Motor neuron (in vitro differentiated cells): ENCODE data around the gene TWIST2. TPM values are rescaled to one million over a fixed set of nuclear protein-coding genes. Genes with fewer than 3 reads are reported as not detected.

Source experiments
- ATAC-seq, 8 experiments: fragments of 200-7000 bp; cut with Tn5 transposase; replicated peaks in 6 of 8; 2 replicates each; pipeline ENCODE4 v1.8.0; 2021; ENCODE audit warnings: mild to moderate bottlenecking in 8 of 8, moderate library complexity in 8 of 8
- H3K27ac ChIP-seq, 2 donors: fragments of 250-450 bp; sonication (Bioruptor Pico); 2 replicates each; pipeline ENCODE4 v1.9.0; 2021; ENCODE audit warnings: antibody characterized with exemption in 2 of 2, mild to moderate bottlenecking in 2 of 2, moderate library complexity in 1 of 2
- H3K4me1 ChIP-seq, 2 donors: fragments of 250-450 bp; sonication (Bioruptor Pico); replicated peaks in 1 of 2; 2 replicates each; pipeline ENCODE4 v1.6.1; 2021; ENCODE audit warnings: antibody characterized with exemption in 2 of 2, mild to moderate bottlenecking in 2 of 2, moderate library complexity in 1 of 2
- H3K4me3 ChIP-seq, 5 donors: fragments of 250-450 bp; sonication (Bioruptor Pico); 2 replicates each; pipeline ENCODE4 v1.9.0; 2021; ENCODE audit warnings: antibody characterized with exemption in 5 of 5, mild to moderate bottlenecking in 5 of 5, moderate library complexity in 4 of 5
- WGBS, 10 experiments: fragments of 450-650 bp; shearing (Covaris generic); methylation state at CpG; one replicate each; pipeline ENCODE4 v1.0.0; 2022; 5-methylcytosine and 5-hydroxymethylcytosine counted together
- in situ Hi-C, 9 experiments: fragments of 400-800 bp; cut with MboI; loops; one replicate each; pipeline ENCODE4 v1.15.0; 2021; ENCODE audit warnings: low sequenced_read_pairs in 9 of 9, low pct_unique_long_range_greater_than_20kb in 2 of 9; ENCODE audit not compliant: unreplicated experiment in 9 of 9
- total RNA-seq, 8 experiments: library from RNA; unstranded; fragments of 300-600 nt; gene quantifications; 2 replicates each; pipeline versions ENCODE4 v1.2.3 to v1.2.4, GENCODE V29; 2022

Gene TWIST2
- total RNA-seq, 8 experiments from 2014 or later, result 1.00 to 41.3 (median 9.5) TPM; not detected in 3

- Histone ChIP-seq H3K4me3 (no peak overlapping the region), H3K27ac (peak overlapping the region; percentile 13 to 15), H3K4me1 (peaks cover 19% of the 10 kb centered on the region in 2 donors)
- ATAC-seq, result peak in 5 of 8 experiments; percentile 19 to 54 (median 42)
- in situ Hi-C loops, result no loop called here
- 0 to 100% (median 60%) methylated on average over 1 to 3 of the region's 5 CpGs; no CpG with 5 or more reads in 3 of the 10 experiments for WGBS, 10 experiments
These were observed 30.0 kb upstream of the TWIST2 start for GRCh38 chr2:238817891-238818290.

GRCh38 chr2:238818561-238818960 lies 29.3 kb upstream of the TWIST2 start:
- Histone ChIP-seq H3K27ac (no peak overlapping the region), H3K4me1 (peaks cover 19% of the 10 kb centered on the region in 2 donors), H3K4me3 (no peak overlapping the region)
- WGBS, 10 experiments, result 50 to 92% (median 67%) methylated on average over 1 to 2 of the region's 2 CpGs; no CpG with 5 or more reads in 3 of the 10 experiments
- in situ Hi-C loops, result no loop called here
- ATAC-seq, result no peak

GRCh38 chr2:238820197-238820596 lies 27.7 kb upstream of the TWIST2 start:
- no peak overlapping the region for H3K4me3 ChIP-seq
- H3K4me1 ChIP-seq, result peaks cover 19% of the 10 kb centered on the region in 2 donors
- no peak for ATAC-seq
- in situ Hi-C loops, result no loop called here
- WGBS, 10 experiments, result 56 to 100% (median 90%) methylated on average over 1 of the region's 1 CpG; no CpG with 5 or more reads in 5 of the 10 experiments
- no peak overlapping the region for H3K27ac ChIP-seq

- H3K4me1 ChIP-seq, result peaks cover 19% of the 10 kb centered on the region in 2 donors
- ATAC-seq, result peak in 7 of 8 experiments; percentile 58 to 80 (median 72)
- in situ Hi-C loops, result no loop called here
- WGBS, 10 experiments, result 0 to 70% (median 17%) methylated on average over 1 to 4 of the region's 6 CpGs; no CpG with 5 or more reads in 1 of the 10 experiments
- no peak overlapping the region for H3K27ac ChIP-seq
- H3K4me3 ChIP-seq, result peak overlapping the region in 1 of 5 donors; percentile 2
These were observed 27.0 kb upstream of the TWIST2 start for GRCh38 chr2:238820916-238821315.

- WGBS, 10 experiments, result 0 to 32% (median 15%) methylated on average over 1 to 8 of the region's 9 CpGs; no CpG with 5 or more reads in 2 of the 10 experiments
- in situ Hi-C loops, result no loop called here
- peak; percentile 34 to 98 (median 90) for ATAC-seq
- H3K27ac ChIP-seq, result no peak overlapping the region
- peak overlapping the region in 1 of 5 donors; percentile 2 for H3K4me3 ChIP-seq
- peaks cover 19% of the 10 kb centered on the region in 2 donors for H3K4me1 ChIP-seq
These were observed 26.5 kb upstream of the TWIST2 start for GRCh38 chr2:238821391-238821790.

- peaks cover 18% of the 10 kb centered on the region in 2 donors for H3K4me1 ChIP-seq
- WGBS, 10 experiments, result 61 to 100% (median 87%) methylated on average over 1 to 6 of the region's 10 CpGs; no CpG with 5 or more reads in 3 of the 10 experiments
- in situ Hi-C loops, result no loop called here
- ATAC-seq, result no peak
- H3K4me3 ChIP-seq, result no peak overlapping the region
- H3K27ac ChIP-seq, result no peak overlapping the region
These were observed 25.8 kb upstream of the TWIST2 start for GRCh38 chr2:238821944-238822670.

GRCh38 chr2:238822955-238823354 lies 24.9 kb upstream of the TWIST2 start:
- no peak overlapping the region for H3K27ac ChIP-seq
- H3K4me1 ChIP-seq, result peaks cover 9 to 10% of the 10 kb centered on the region in 2 donors
- WGBS, 10 experiments, result 25 to 100% (median 83%) methylated on average over 1 of the region's 1 CpG; no CpG with 5 or more reads in 2 of the 10 experiments
- no peak overlapping the region for H3K4me3 ChIP-seq
- in situ Hi-C loops, result no loop called here
- ATAC-seq, result no peak

GRCh38 chr2:238831177-238831576 lies 16.7 kb upstream of the TWIST2 start:
- Histone ChIP-seq H3K4me1 (no peaks in the 10 kb centered on the region), H3K27ac (no peak overlapping the region), H3K4me3 (no peak overlapping the region)
- ATAC-seq, result no peak
- 21 to 88% (median 54%) methylated on average over 1 to 2 of the region's 2 CpGs; no CpG with 5 or more reads in 3 of the 10 experiments for WGBS, 10 experiments
- in situ Hi-C loops, result no loop called here

GRCh38 chr2:238834982-238835381 lies 12.9 kb upstream of the TWIST2 start:
- Histone ChIP-seq H3K4me3 (no peak overlapping the region), H3K4me1 (no peaks in the 10 kb centered on the region), H3K27ac (no peak overlapping the region)
- ATAC-seq, result no peak
- in situ Hi-C loops, result no loop called here
- 31 to 100% (median 75%) methylated on average over 1 to 2 of the region's 3 CpGs; no CpG with 5 or more reads in 7 of the 10 experiments for WGBS, 10 experiments

- in situ Hi-C loops, result no loop called here
- H3K27ac ChIP-seq, result no peak overlapping the region
- 58 to 80% (median 60%) methylated on average over 1 to 5 of the region's 7 CpGs; no CpG with 5 or more reads in 6 of the 10 experiments for WGBS, 10 experiments
- H3K4me1 ChIP-seq, result no peaks in the 10 kb centered on the region
- peak in 1 of 8 experiments; percentile 26 for ATAC-seq
- H3K4me3 ChIP-seq, result no peak overlapping the region
These were observed 12.1 kb upstream of the TWIST2 start for GRCh38 chr2:238835726-238836301.

- in situ Hi-C loops, result no loop called here
- ATAC-seq, result no peak
- H3K4me1 ChIP-seq, result no peaks in the 10 kb centered on the region
- H3K27ac ChIP-seq, result no peak overlapping the region
- H3K4me3 ChIP-seq, result no peak overlapping the region
These were observed 9.0 kb upstream of the TWIST2 start for GRCh38 chr2:238838786-238839327.

- Histone ChIP-seq H3K4me3 (no peak overlapping the region), H3K4me1 (no peaks in the 10 kb centered on the region), H3K27ac (no peak overlapping the region)
- ATAC-seq, result no peak
- in situ Hi-C loops, result no loop called here
- 88 to 100% (median 100%) methylated on average over 1 to 2 of the region's 2 CpGs; no CpG with 5 or more reads in 4 of the 10 experiments for WGBS, 10 experiments
These were observed 8.5 kb upstream of the TWIST2 start for GRCh38 chr2:238839428-238839827.

- no peaks in the 10 kb centered on the region for H3K4me1 ChIP-seq
- 0 to 83% (median 50%) methylated on average over 1 to 3 of the region's 10 CpGs; no CpG with 5 or more reads in 3 of the 10 experiments for WGBS, 10 experiments
- peak in 4 of 8 experiments; percentile 16 to 89 (median 70) for ATAC-seq
- in situ Hi-C loops, result no loop called here
- H3K4me3 ChIP-seq, result no peak overlapping the region
- H3K27ac ChIP-seq, result no peak overlapping the region
These were observed 6.2 kb upstream of the TWIST2 start for GRCh38 chr2:238841542-238842164.
